DMS153 (cell line): Measurements from ENCODE around the gene RRP36.
A peak's percentile ranks its signal among the peaks of the same experiment; 100 is the strongest.

ENCODE experiments used
- DNase-seq: peaks from one replicate; lab custom pipeline; 2025; lab: John Stamatoyannopoulos, UW

RRP36 gene

GRCh38 chr6:43070028-43070632 lies 48.7 kb downstream of the RRP36 start:
- peak; percentile 23 for DNase-seq

GRCh38 chr6:43074847-43075669 lies 53.6 kb downstream of the RRP36 start:
- DNase-seq = no peak

DNA sequence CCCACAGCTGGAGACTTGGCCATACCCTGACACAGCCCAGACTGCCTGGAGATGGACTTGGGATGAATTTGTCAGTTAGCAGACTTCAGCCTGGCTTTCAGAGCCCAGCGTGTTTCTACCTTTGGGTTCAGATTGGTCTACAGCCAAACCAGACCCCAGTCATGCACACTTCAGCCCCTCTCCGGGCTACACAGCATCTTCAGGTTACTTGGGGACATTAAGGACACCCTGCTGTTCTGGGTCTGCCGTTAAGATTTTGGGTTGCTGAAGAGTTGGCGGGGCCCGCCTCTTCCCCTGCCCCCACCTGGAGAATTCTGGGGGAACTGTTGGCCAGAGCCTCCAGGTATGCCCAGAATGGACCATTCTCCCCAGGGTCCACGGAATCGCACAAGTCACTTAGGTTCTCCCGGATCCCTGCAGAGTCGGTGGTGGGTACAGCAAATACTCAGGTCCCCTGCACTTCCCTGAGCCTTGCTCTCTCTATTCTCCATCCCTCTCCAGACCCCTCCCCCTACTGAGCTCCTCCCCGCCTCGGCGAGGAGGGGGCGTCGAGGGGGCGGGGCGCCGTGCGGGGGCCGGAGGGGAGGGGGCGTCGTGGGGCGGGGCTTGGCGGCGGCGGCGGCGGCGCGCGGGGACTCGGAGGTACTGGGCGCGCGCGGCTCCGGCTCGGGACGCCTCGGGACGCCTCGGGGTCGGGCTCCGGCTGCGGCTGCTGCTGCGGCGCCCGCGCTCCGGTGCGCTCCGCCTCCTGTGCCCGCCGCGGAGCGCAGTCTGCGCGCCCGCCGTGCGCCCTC lies 54.4 kb downstream of the RRP36 start, which contains the start of gene PTK7:
Gene PTK7, plus strand, starts transcription at position 645 of the 794 bp plus-strand sequence. CDS start 175 bp downstream, outside the sequence.
- DNase-seq = peak; percentile 12

DNA sequence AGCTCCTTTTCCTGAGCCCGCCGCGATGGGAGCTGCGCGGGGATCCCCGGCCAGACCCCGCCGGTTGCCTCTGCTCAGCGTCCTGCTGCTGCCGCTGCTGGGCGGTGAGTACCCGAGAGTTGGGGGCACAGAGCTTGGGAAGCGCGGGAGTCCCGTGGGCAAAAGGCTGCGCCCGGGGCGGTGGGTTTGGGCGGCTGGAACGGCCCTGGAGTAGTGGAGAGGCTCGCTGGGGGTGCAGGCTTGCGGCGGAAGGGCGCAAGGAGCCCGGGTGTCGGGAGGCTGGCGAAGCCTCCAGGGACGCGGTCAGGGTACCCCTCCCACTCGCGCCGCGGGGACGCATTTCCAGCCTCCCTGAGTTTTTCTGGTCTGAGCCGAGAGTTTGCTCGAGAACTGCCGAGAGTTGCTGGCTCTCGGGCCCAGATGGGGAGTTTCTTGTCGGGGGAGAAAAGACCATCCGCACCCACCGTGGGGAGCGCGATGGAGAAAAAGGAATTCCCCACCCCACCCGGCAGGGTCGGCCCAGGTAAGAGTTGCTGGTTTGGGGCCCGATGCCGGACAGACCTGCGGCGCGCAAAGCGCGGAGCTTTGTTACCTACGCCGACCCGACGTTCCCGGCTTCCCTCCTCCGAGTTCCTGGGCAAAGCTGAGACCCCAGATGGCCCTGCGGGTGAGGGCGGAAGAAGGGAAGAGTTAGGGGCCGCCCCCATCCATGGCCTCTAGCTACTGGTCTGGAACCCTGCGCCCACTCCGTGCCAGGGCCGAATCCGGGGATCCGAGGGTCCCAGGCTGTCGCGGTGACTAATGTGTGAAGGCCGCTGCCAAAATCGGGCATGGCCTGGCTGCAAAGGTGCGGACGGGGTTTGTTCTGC lies 55.3 kb downstream of the RRP36 start:
- no peak for DNase-seq

GRCh38 chr6:43077333-43077809 lies 55.9 kb downstream of the RRP36 start:
- no peak for DNase-seq

DNA sequence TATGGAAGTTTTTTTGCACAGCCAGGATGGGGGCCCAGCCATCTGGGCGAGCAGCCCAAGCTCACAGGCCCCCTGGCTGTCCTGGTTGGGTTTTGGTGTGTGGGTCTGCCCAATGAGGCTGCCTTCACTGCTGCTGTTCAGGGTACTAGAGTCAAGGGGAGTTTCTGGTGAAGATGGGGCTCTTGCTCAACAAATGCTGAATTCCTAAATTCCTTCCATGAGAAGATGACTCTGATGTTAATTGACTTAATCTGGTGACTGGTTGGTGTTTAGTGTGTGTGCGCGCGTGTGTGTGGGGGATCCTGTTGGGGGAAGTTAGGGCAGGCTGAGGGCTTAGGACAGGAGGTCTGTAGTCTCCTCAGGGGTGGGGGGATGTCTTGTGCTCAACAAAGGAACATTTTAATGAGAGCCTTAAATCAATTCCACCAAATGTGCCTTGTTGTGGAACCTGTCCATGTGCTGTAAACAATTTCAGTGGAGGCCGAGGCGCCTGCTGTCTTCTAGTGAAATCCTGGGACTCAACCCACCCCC lies 56.6 kb downstream of the RRP36 start:
- no peak for DNase-seq

GRCh38 chr6:43078691-43079090 lies 57.3 kb downstream of the RRP36 start:
- DNase-seq = no peak
